Measurements from ENCODE around the gene KNOP1.
"Not testable (repeated sequence)": the region's sequence is repeated elsewhere in the genome, so short reads cannot be mapped to it uniquely, and the experiment has no call there.

The KNOP1 gene

DNA sequence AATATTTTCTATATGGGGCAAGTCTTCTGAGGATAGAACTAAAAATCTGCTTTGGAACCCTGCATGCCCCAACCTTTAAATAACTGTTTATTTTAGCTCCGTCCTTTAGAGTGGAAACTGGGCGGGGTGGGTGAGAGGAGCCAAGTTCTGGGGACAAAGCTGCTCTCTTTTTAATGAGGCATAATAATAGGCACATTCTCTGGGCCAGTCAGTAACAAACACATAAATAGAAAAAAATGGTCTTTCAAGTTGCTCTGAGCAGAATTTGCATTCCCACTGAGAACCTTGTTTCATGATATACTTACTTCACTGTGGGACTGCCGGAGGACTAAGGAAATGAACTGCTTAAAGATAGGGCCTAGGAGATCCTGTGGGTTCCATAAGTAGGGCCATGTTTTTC, 51.5 kb downstream of the KNOP1 start:
- no peak for TF ChIP-seq GATA1 (IDR thresholded peaks at IDR 0.05; ENCODE audit: low read depth, low read length)
- TF ChIP-seq POLR2A (IDR thresholded peaks at IDR 0.05; ENCODE audit: low read length), result no peak
- DNase-seq, result no peak

GRCh38 chr16:19665313-19665712, 52.7 kb downstream of the KNOP1 start:
- not testable (repeated sequence) for DNase-seq

GRCh38 chr16:19664166-19664565, 53.9 kb downstream of the KNOP1 start:
- no peak for DNase-seq

GRCh38 chr16:19662351-19662750, 55.7 kb downstream of the KNOP1 start:
- TF ChIP-seq GATA1 (IDR thresholded peaks at IDR 0.05; ENCODE audit: low read depth, low read length), result no peak
- no peak for TF ChIP-seq POLR2A (IDR thresholded peaks at IDR 0.05; ENCODE audit: low read length)
- DNase-seq, result no peak

More at GRCh38 chr16:19664166-19664565, 53.9 kb downstream of the KNOP1 start:
- TF ChIP-seq POLR2A (IDR thresholded peaks at IDR 0.05; ENCODE audit: low read length) (no peak), GATA1 (IDR thresholded peaks at IDR 0.05; ENCODE audit: low read depth, low read length) (no peak)

DNA sequence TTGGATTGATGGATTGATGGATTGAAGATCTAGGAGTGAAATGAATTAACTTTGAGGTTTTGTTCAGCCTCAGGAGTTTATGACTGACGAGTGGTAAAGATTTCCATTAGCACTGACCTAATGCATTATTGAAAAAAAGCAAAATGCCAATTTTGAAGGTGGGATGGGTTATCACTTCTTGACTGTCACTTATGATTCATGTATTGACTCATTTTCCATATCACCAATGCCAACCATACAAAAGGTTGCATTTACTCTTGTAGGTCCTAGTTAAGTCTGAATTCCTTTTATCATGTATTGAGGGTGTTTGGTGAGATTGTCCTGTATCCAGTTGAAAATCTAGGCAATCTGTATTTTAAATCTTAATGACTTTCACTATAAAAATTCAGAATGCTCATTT, 57.6 kb downstream of the KNOP1 start:
- TF ChIP-seq GATA1 (IDR thresholded peaks at IDR 0.05; ENCODE audit: low read depth, low read length) (no peak), POLR2A (IDR thresholded peaks at IDR 0.05; ENCODE audit: low read length) (no peak)
- DNase-seq, result no peak

GRCh38 chr16:19659554-19659953, 58.5 kb downstream of the KNOP1 start:
- no peak for TF ChIP-seq POLR2A (IDR thresholded peaks at IDR 0.05; ENCODE audit: low read length)
- no peak for TF ChIP-seq GATA1 (IDR thresholded peaks at IDR 0.05; ENCODE audit: low read depth, low read length)
- no peak for DNase-seq

GRCh38 chr16:19657831-19658230, 60.2 kb downstream of the KNOP1 start:
- TF ChIP-seq GATA1 (IDR thresholded peaks at IDR 0.05; ENCODE audit: low read depth, low read length) (no peak), POLR2A (IDR thresholded peaks at IDR 0.05; ENCODE audit: low read length) (no peak)

GRCh38 chr16:19655242-19655777, 62.7 kb downstream of the KNOP1 start:
- TF ChIP-seq GATA1 (IDR thresholded peaks at IDR 0.05; ENCODE audit: low read depth, low read length) (no peak), POLR2A (IDR thresholded peaks at IDR 0.05; ENCODE audit: low read length) (no peak)
- DNase-seq, result no peak

More at GRCh38 chr16:19657831-19658230, 60.2 kb downstream of the KNOP1 start:
- no peak for DNase-seq

DNA sequence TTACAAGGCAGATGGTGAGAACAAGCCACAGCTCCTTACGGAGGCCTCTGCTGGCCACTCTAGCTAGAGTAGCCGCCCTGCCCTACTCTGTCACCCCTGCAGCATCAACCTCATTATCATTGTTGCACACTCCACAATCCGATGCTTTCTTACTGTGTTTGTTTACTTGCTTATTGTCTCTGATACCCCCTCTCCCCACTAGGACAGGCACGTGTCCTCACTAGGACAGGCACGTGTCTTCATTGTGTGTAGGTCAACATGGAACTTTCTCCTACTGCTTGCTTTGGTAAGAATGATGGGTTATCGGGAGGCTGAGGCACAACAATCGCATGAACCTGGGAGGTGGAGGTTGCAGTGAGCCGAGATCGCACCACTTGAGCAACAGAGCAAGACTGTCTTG, 63.9 kb downstream of the KNOP1 start:
- TF ChIP-seq POLR2A (IDR thresholded peaks at IDR 0.05; ENCODE audit: low read length), result no peak
- TF ChIP-seq GATA1 (IDR thresholded peaks at IDR 0.05; ENCODE audit: low read depth, low read length), result no peak
- DNase-seq, result no peak

Measured in erythroblast (primary cell).